A172 (cell line): ENCODE measurements around the gene AP1S1. TPM values are rescaled to one million over a fixed set of nuclear protein-coding genes. Genes with fewer than 3 reads are reported as not detected.
"Not testable (repeated sequence)": the region's sequence is repeated elsewhere in the genome, so short reads cannot be mapped to it uniquely, and the experiment has no call there.

Experiments used
- DNase-seq: peaks from one replicate; pipeline ENCODE4 v3.0.0-alpha.2; 2015; ENCODE audit warnings: low spot score
- total RNA-seq: library from RNA; depleted of rRNA; stranded (reverse); fragments of >200 nt; shearing (Covaris generic); gene quantifications from 2 replicates; pipeline ENCODE4 v1.2.3, GENCODE V29; 2014

AP1S1 gene
- total RNA-seq, 1 experiment from 2014 or later = 409 TPM

DNA sequence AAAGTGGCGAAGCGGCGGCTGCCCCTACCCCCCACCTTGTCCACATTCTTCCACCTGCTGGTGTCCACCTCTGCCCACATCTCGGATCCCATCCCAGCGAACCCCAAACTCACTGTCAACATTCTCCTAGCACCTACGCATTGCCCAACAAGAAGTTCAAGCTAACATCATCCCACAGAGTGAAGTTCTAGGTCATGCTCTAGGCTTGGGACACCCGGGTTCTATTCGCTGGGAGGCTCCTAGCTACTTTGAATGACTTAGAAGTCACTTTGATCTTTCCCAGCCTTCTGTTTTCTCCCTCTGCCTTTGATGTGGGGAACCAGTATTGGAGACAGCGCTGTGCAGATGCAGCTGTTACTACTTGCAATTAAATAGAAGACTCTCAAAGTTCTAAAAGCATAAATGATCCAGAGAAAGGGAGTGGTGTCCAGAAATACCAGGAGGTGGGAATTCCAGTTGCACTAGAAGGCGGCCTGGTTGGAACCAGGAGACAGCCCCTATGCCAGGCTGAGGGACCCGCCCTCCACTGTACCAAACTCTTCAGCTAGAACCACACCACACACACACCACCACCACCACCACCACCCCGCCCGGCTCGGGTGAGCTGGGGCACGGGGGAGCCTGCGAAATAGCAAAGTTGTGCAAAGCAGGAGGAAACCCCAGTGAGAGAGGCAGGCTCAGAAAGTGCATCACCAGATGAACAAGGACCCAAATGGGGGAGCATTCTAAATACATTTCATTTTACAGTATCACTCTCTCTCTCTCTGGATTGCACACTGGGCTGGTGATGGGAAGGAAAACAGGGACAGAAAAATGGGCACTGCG is 16.6 kb downstream of the AP1S1 start:
- DNase-seq = no peak

- DNase-seq = no peak
Measured at GRCh38 chr7:101171442-101171837, 17.2 kb downstream of the AP1S1 start.

GRCh38 chr7:101172005-101172853 is 18.0 kb downstream of the AP1S1 start:
- no peak for DNase-seq

DNA sequence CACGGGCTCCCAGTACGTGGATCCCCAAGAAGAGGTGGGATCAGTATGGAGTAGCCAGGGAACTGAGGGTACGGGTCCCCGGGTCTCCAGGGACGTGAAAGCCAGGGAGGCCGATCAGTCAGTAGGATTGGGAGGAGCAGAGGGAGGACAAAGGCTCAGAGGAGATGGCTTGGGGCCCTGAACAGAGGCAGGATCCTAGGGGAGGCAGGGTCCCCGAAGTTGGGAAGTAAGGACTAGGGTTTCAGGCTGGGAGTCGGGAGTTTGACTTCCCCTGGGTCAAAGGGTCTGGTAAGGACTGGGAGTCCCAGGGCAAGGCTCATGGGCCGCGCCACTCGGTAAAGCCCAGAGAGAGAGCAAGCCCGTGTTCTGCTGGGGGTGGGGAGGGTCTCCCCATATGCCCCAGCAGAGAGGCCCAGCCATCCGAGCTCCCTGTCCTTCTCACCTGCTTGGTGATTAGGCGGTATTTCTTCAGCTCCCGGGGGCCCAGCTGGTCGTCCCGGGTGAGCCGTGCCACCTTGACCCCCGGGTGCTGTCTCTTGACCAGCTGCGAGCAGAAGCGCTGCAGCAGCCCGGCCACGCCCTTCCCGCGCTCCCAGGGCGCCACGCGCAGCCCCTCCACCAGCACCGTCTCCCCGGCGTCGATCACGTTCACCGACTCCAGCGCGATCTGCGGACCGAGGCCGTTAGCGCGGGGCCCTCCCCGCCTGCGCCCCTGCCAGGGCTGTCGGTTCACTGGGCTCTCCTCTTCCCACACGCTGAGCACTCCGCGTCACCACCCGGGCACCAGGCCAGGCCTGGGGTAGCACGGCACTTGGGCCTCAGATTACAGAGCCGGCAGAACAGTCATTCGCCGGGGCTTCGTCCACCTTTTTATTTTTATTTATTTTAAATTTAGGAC is 18.8 kb downstream of the AP1S1 start:
- DNase-seq = peak; percentile 77

- peak; percentile 54 for DNase-seq
Measured at GRCh38 chr7:101173752-101174244, 19.5 kb downstream of the AP1S1 start.

DNA sequence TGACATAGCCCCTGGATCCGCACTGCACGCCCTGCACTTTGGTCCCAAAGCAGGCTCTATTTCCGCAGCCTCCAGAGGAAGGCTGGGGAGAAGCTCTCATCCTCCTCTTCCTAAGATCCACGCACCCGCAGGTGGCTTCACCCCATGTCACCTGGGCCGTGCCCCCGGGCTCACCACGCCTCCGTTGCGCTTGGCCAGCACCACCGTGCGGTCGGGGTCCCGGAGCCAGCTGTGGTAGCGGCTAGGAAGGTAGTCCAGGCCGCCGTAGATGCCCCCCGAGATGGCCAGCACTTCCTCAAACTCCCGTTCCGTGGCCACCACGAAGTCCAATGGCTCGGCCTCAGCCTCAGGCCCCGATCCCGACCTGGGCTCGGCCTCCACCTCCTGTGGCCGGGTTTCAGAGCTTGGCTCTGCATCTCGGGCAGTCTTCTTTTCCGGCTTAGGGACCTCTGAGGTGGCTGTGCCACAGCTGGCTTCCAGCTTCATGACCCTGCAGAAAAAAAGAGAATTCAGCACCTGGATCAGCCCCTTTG is 20.1 kb downstream of the AP1S1 start:
- no peak for DNase-seq

GRCh38 chr7:101175664-101176063 is 21.4 kb downstream of the AP1S1 start:
- no peak for DNase-seq

DNA sequence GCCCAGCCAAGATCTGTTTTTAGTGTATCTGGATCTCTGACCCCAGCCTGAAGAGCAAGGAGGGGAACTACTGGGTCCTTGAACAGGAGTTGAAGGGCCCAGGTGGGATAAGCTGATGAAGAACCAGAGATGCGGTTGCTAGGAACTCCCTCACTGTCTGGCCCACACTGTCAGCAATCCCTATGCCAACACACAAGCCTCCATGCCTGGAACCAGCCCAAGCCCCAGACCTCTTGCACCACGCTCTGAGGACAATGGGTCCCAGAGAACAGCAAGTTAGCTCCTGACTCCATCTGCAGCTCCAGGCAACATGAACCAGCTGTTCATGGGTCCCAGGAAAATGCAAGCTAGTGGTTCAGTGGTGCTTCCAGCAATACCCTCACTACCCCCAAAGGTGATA is 23.4 kb downstream of the AP1S1 start:
- no peak for DNase-seq

- no peak for DNase-seq
Measured at GRCh38 chr7:101179117-101179516, 24.8 kb downstream of the AP1S1 start.

DNA sequence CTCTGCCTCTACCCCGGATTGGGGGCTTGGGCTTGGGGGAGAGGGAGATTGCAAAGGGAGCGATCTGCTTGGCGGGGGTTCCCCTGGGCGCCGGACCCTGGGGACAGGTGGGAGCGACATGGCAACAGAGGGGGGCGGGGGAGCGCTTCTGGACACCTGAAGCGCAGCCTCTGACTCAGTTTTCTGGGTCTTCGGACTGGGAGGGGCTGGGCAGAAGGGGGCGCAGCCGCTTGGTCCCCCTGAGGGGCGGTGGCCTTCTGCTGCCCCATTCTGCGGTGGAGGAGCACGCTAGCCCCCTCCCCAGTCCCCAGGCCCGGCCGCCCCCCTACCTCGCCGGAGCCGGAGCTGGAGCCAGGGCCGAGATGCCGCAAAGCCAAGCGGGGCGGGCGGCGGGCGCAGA is 25.4 kb downstream of the AP1S1 start:
- no peak for DNase-seq

DNA sequence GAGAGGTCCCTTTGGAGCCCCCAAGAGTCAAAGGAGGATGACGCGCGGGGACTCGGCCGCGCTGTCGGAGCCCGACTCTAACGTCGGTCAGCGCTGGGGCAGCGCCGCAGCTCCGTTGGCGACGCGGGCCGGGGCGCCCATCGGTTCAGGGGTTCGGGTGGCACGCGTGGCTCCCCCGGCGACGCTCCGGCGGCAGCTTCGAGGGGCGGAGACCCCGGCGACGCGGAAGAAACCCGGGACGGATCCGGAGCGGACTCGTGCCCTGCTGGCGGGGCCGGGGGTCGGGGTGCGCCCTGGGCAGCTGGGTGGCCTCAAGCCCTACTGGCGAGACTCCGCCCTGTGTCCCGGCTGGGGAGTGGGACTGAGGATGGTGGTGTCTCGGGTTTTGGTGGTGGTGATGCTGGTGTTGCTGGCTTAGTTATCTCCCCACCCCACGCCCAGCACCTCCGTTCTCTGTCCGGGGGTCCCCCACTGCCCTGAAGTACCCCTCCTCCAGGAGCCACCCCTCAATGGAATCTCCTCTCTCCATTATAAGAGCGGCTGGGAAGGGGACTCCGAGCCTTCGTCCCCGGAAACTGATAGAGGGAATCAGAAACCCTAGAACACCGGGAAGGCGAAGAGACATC is 26.0 kb downstream of the AP1S1 start, which contains the start of gene NAT16:
Gene NAT16 (minus strand): TSS at position 164 of the 626 bp plus-strand sequence. CDS start 5,486 bp downstream, outside the sequence.
- DNase-seq = no peak

DNA sequence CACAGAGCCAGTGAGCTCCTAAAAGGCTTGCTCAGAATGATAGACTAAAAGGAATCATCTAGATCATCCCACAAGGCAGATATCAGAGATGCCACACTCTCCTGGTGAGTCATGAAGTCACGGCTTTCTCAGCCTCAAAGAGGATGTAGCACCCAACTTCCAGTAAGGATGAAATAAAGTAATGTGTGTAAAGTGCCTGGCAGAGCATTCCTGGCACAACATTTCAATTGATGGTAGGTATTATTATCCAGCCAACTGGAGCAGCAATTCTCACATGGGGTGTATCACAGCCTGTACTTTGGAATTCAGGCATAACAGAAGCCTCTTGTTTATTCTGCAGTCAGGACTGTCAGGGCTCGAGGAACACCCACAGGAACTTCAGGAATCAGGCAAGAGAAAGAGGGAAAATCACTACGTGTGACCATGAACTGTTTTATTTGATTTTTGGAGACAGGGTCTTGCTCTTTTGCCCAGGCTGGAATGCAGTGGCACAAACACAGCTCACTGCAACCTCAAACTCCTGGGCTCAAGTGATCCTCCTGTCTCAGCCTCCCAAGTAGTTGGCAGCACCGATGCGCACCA is 31.1 kb downstream of the AP1S1 start:
- peak; percentile 84 for DNase-seq

DNA sequence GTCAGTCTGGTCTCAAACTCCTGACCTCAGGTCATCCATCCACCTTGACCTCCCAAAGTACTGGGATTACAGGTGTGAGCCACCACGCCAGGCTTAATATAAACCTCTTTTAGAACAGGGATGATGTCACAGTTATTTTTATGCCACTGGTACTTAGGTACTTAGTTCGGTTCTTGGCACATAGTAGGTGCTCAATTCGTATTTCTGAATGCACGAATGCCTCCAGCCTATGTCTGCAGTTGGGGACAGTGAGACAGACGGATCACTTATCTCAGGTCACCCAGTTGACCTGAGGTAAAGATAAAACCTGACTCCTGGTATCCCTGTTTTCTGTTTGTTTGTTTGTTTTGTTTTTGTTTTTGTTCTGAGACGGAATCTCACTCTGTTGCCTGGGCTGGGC is 31.9 kb downstream of the AP1S1 start:
- no peak for DNase-seq

DNA sequence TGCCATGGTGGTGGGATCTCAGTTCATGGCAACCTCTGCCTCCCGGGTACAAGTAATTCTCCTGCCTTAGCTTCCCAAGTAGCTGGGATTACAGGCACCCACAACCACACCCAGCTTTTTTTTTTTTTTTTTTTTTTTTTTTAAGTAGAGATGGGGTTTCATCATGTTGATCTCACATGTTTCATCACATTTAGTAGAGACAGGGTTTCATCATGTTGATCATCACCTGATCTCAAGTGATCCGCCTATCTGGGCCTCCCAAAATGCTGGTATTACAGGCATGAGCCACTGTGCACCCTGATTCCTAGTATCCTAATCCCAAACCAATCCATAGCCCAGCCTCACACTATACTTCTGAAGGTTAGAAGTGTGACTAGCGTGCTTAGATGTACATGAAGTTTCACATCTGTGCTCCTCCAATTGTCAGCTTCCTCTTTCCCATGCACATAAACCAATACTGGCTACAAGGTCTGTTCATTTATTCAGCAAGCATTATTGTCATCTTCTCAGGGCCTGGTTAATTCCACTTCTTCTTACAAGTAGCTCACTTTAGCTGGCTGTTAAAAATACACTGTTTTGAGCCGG is 32.7 kb downstream of the AP1S1 start:
- DNase-seq = no peak

GRCh38 chr7:101189109-101189508 is 34.8 kb downstream of the AP1S1 start:
- DNase-seq = no peak

GRCh38 chr7:101195884-101196283 is 41.6 kb downstream of the AP1S1 start:
- DNase-seq = no peak

GRCh38 chr7:101197991-101198390 is 43.7 kb downstream of the AP1S1 start:
- no peak for DNase-seq

DNA sequence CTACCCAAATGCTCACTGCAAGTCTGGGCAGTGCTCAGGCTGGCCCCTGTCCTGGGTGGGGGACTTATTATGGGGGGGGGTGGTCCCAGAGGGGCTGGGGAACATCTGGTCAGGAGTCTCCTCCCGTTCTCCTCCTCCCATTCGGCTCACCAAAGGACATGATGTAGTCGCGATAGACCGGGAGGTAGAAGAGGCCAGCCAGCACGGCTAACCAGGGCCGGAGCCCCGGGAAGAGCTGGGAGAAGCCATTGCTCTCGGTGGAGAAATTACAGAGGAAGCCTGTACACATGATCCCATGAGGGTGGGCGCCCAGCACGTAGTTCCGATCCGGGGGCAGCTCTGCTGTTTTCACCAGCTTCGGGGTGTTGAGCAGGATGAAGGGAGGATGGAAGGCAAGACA is 44.2 kb downstream of the AP1S1 start:
- DNase-seq = no peak

DNA sequence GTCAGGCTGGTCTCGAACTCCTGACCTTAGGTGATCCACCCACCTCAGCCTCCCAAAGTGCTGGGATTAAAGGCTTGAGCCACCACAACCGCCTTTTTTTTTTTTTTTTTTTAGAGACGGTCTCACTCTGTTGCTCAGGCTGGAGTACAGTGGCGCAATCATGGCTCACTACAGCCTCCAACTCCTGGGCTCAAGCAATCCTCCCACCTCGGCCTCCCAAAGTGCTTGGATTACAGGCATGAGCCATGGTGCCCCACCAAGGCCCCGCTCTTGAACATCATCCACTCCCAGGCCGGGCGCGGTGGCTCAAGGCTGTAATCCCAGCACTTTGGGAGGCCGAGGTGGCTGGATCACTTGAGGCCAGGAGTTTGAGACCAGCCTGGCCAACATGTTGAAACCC is 45.2 kb downstream of the AP1S1 start:
- DNase-seq = not testable (repeated sequence)

DNA sequence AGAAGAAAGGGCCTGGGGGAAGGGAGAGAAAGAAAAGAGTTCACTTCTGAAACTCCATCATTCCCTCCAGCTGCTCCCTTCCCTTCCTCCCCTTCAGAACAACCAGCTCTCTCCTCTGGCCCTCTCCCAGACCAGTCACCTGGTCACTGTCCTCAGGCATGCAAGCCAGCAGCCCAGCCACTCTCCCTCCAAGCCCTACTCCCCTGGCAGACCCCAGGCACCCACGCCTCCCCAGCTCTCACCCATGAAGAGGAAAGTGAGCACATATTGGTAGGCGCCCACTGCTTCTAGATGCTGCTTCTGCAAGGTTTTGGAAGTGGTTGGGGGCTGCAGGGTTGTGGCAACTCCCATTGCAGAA is 46.2 kb downstream of the AP1S1 start:
- no peak for DNase-seq
